CD4-positive, alpha-beta T cell treated with Interferon gamma for 1 hour (primary cell): ENCODE data around the gene UBE2C.

Experiments used
- DNase-seq: peaks from one replicate; pipeline ENCODE4 v3.0.0-alpha.2; 2020

Gene UBE2C

GRCh38 chr20:45861221-45862075 lies 49.0 kb downstream of the UBE2C start:
- DNase-seq = no peak

- DNase-seq = no peak
Observed at GRCh38 chr20:45863543-45864470, 51.4 kb downstream of the UBE2C start.

GRCh38 chr20:45866454-45866853 lies 54.0 kb downstream of the UBE2C start:
- DNase-seq = no peak
